ENCODE measurements around the gene IGF2BP2. TPM values are rescaled to one million over a fixed set of nuclear protein-coding genes. Genes with fewer than 3 reads are reported as not detected.
"Not testable (repeated sequence)": the region's sequence is repeated elsewhere in the genome, so short reads cannot be mapped to it uniquely, and the experiment has no call there.

Gene IGF2BP2
- total RNA-seq, 1 donor from 2014 or later, result 17.9 TPM

DNA sequence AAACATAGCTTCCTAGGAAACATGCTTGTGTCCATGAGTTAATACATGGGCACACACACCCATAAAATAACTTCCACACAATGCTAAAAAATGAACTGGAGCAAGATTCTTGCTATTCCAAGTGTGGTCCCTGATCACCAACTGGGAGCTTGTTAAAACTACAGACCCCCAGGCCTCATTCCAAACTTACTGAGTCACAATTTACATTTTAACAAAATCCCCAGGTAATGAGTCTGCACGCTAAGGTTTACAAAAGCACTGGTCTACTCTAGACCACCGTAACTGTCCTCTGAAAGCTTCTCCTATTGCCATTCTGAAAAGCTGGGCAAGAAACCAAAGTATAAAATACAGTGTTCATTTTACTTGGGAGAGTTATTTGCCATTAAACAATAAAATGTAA, 45.4 kb downstream of the IGF2BP2 start:
- Histone ChIP-seq H3K27ac (replicated peaks) (no peak overlapping the region), H3K36me3 (no peaks in the 10 kb centered on the region), H3K27me3 (ENCODE audit: low read depth) (no peaks in the 10 kb centered on the region), H3K4me1 (peaks cover 25% of the 10 kb centered on the region), H3K9me3 (replicated peaks) (no peaks in the 10 kb centered on the region), H3K4me3 (no peak overlapping the region)
- intact Hi-C loops (cut with micrococcal nuclease), result no loop called here
- TF ChIP-seq, protein P1, sequence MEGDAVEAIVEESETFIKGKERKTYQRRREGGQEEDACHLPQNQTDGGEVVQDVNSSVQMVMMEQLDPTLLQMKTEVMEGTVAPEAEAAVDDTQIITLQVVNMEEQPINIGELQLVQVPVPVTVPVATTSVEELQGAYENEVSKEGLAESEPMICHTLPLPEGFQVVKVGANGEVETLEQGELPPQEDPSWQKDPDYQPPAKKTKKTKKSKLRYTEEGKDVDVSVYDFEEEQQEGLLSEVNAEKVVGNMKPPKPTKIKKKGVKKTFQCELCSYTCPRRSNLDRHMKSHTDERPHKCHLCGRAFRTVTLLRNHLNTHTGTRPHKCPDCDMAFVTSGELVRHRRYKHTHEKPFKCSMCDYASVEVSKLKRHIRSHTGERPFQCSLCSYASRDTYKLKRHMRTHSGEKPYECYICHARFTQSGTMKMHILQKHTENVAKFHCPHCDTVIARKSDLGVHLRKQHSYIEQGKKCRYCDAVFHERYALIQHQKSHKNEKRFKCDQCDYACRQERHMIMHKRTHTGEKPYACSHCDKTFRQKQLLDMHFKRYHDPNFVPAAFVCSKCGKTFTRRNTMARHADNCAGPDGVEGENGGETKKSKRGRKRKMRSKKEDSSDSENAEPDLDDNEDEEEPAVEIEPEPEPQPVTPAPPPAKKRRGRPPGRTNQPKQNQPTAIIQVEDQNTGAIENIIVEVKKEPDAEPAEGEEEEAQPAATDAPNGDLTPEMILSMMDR (IDR thresholded peaks at IDR 0.05; ENCODE audit: borderline replicate concordance), result no peak
- DNase-seq, result no peak

DNA sequence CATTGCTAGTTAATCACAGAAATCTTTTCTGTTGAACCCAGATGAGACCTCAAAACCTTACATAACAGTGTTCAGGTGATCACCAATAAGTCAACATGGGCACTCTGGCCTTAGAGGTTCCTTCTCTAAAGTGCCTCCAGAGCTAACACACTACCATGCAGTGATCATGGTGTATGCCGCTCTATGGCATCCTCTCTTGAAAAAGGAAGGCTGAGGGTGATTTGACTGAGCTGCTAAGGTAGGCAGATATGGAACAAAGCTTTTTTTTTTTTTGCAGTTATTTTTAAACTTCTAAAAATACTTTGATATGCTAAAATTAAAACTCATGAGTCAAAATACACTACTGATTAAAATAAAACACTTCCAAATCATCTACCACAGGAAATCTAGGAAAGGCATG, 46.0 kb downstream of the IGF2BP2 start:
- Histone ChIP-seq H3K27me3 (ENCODE audit: low read depth) (no peaks in the 10 kb centered on the region), H3K4me1 (peaks cover 32% of the 10 kb centered on the region), H3K9me3 (replicated peaks) (no peaks in the 10 kb centered on the region), H3K27ac (replicated peaks) (no peak overlapping the region), H3K36me3 (no peaks in the 10 kb centered on the region), H3K4me3 (no peak overlapping the region)
- DNase-seq, result no peak
- TF ChIP-seq, protein P1 (IDR thresholded peaks at IDR 0.05; ENCODE audit: borderline replicate concordance), result no peak
- intact Hi-C loops (cut with micrococcal nuclease), result no loop called here

DNA sequence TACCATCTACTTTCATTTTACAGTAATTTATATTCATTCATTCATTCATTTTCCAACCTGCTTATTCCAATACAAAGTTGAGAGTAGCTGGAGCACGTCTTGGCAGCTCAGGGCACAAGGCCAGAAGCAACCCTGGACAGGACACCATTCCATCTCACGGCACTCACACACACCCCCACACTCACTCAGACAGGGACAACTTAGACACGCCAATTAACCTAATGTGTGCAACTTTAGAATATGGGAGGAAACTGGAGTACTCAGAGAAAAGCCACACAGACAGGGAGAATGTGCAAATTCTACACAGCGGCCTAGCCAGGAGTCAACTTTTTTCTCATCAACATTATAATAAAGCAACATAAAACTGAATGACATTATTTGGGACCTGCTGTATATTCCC, 46.7 kb downstream of the IGF2BP2 start:
- intact Hi-C loops (cut with micrococcal nuclease), result no loop called here
- H3K4me3 ChIP-seq, result no peak overlapping the region
- no peaks in the 10 kb centered on the region for H3K36me3 ChIP-seq
- H3K27ac ChIP-seq (replicated peaks), result no peak overlapping the region
- DNase-seq, result no peak
- H3K4me1 ChIP-seq, result peaks cover 35% of the 10 kb centered on the region
- no peaks in the 10 kb centered on the region for H3K27me3 ChIP-seq (ENCODE audit: low read depth)
- H3K9me3 ChIP-seq (replicated peaks), result no peaks in the 10 kb centered on the region
- TF ChIP-seq, protein P1 (IDR thresholded peaks at IDR 0.05; ENCODE audit: borderline replicate concordance), result no peak

DNA sequence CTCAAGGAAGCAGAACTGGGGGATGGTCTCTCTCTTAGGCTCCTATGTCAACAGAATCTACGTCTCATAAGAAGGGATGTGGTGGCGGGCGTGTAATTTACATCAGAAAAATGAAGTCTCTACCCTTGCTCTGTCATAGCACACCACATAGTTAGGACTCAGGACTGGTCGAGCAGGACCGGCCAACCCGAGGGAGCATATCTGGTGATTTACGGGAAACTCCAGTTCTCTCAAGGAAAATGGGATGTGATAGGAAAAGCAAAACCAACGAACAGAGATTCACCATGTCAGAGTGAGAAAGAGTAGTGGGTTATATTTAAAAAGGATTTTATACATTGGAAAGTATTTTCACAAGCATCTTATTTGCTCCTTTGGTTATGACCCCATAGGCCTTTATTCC, 54.7 kb downstream of the IGF2BP2 start:
- Histone ChIP-seq H3K4me3 (no peak overlapping the region), H3K4me1 (peaks cover 23% of the 10 kb centered on the region), H3K9me3 (replicated peaks) (no peaks in the 10 kb centered on the region), H3K36me3 (no peaks in the 10 kb centered on the region), H3K27me3 (ENCODE audit: low read depth) (no peaks in the 10 kb centered on the region), H3K27ac (replicated peaks) (no peak overlapping the region)
- TF ChIP-seq, protein P1 (IDR thresholded peaks at IDR 0.05; ENCODE audit: borderline replicate concordance), result no peak
- no peak for DNase-seq
- intact Hi-C loops (cut with micrococcal nuclease), result no loop called here

DNA sequence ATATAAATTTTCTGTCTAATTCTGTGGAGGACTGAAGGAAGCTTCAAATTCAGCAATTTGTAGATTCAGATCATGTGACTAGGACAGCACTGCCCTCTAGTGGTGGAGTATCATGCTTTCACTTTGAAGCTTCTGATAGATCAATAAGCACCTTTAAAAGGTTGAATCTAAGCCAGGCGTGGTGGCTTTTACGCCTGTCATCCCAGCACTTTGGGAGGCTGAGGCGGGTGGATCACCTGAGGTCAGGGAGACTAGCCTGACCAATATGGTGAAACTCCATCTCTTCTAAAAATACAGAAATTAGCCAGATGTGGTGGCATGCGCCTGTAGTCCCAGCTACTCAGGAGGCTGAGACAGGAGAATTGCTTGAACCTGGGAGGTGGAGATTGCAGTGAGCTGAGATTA, 56.3 kb downstream of the IGF2BP2 start:
- not testable (repeated sequence) for DNase-seq; H3K9me3 ChIP-seq (replicated peaks); H3K4me3 ChIP-seq; H3K36me3 ChIP-seq; H3K27ac ChIP-seq (replicated peaks); H3K27me3 ChIP-seq (ENCODE audit: low read depth)
- intact Hi-C loops (cut with micrococcal nuclease), result loop anchor here (10.0 kb wide), 1 partner anchor 94 kb away; no protein-coding TSS in a partner anchor
- TF ChIP-seq, protein P1 (IDR thresholded peaks at IDR 0.05; ENCODE audit: borderline replicate concordance), result peak; percentile 79
- peaks cover 26% of the 10 kb centered on the region for H3K4me1 ChIP-seq
